GM12801 (cell line): ENCODE measurements around the gene ZCCHC9.

Source experiments
- CTCF ChIP-seq: IDR thresholded peaks from one replicate; pipeline ENCODE4 v1.5.1; 2011; ENCODE audit warnings: control low read depth; ENCODE audit not compliant: insufficient read length; ENCODE audit errors: extremely low read depth

The ZCCHC9 gene

GRCh38 chr5:81313278-81313677 is 11.9 kb downstream of the ZCCHC9 start:
- no peak for TF ChIP-seq CTCF

GRCh38 chr5:81313686-81314085 is 12.3 kb downstream of the ZCCHC9 start:
- TF ChIP-seq CTCF = no peak

- no peak for TF ChIP-seq CTCF
Observed at GRCh38 chr5:81314581-81314980, 13.2 kb downstream of the ZCCHC9 start.

GRCh38 chr5:81315336-81315735 is 13.9 kb downstream of the ZCCHC9 start:
- TF ChIP-seq CTCF = no peak

- no peak for TF ChIP-seq CTCF
Observed at GRCh38 chr5:81315830-81316229, 14.4 kb downstream of the ZCCHC9 start.

GRCh38 chr5:81316571-81316970 is 15.2 kb downstream of the ZCCHC9 start:
- no peak for TF ChIP-seq CTCF

GRCh38 chr5:81317536-81317935 is 16.1 kb downstream of the ZCCHC9 start:
- no peak for TF ChIP-seq CTCF

- TF ChIP-seq CTCF = no peak
Observed at GRCh38 chr5:81326554-81326953, 25.2 kb downstream of the ZCCHC9 start.
